ENCODE data around the gene ZBTB16. TPM values are rescaled to one million over a fixed set of nuclear protein-coding genes. Genes with fewer than 3 reads are reported as not detected.

Gene ZBTB16
- total RNA-seq, 1 donor from 2014 or later, result 64.5 TPM

DNA sequence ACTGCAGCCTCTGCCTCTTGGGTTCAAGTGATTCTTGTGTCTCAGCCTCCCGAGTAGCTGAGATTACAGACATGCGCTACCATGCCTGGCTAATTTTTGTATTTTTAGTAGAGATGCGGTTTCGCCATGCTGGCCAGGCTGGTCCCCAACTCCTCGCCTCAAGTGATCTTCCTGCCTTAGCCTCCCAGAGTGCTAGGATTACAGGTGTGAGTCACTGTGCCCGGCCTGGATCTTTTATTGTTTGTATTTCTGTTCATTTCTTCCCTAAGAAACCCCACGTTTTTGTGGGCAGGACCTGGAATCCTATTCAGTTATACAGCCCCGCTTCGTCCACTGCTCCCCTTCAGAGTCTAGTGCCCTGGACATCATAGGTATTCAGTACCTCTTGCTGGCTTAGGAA is 28.7 kb downstream of the ZBTB16 start:
- peak overlapping the region; percentile 4 for H3K4me3 ChIP-seq
- no peaks in the 10 kb centered on the region for H3K27me3 ChIP-seq (ENCODE audit: low read depth)
- TF ChIP-seq, protein P1, sequence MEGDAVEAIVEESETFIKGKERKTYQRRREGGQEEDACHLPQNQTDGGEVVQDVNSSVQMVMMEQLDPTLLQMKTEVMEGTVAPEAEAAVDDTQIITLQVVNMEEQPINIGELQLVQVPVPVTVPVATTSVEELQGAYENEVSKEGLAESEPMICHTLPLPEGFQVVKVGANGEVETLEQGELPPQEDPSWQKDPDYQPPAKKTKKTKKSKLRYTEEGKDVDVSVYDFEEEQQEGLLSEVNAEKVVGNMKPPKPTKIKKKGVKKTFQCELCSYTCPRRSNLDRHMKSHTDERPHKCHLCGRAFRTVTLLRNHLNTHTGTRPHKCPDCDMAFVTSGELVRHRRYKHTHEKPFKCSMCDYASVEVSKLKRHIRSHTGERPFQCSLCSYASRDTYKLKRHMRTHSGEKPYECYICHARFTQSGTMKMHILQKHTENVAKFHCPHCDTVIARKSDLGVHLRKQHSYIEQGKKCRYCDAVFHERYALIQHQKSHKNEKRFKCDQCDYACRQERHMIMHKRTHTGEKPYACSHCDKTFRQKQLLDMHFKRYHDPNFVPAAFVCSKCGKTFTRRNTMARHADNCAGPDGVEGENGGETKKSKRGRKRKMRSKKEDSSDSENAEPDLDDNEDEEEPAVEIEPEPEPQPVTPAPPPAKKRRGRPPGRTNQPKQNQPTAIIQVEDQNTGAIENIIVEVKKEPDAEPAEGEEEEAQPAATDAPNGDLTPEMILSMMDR (IDR thresholded peaks at IDR 0.05; ENCODE audit: borderline replicate concordance), result no peak
- no peaks in the 10 kb centered on the region for H3K9me3 ChIP-seq (replicated peaks)
- DNase-seq, result no peak
- H3K4me1 ChIP-seq, result peaks cover 100% of the 10 kb centered on the region
- peak overlapping the region; percentile 60 for H3K27ac ChIP-seq (replicated peaks)
- intact Hi-C loops (cut with micrococcal nuclease), result no loop called here
- peaks cover 55% of the 10 kb centered on the region for H3K36me3 ChIP-seq

DNA sequence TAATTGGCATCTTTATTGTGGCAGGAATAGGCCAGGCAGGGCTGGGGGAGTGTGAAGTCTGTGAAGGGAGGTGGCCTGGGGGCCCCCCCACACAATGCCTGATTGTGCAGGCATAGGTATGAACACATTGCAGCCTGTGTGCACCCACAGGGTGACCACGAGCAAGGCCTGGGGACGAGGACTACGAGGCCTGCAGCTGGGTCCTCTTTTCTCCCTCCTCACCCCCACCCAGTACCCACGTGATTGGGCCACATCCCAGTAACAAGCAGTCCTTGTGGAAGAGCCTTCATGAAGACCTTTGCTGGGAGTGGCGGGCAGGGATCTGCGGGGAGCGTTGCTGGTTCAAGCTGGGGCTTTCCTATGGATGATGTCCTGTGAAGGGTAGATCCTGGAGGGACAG is 29.3 kb downstream of the ZBTB16 start:
- Histone ChIP-seq H3K4me3 (peak overlapping the region; percentile 4), H3K9me3 (replicated peaks) (no peaks in the 10 kb centered on the region), H3K4me1 (peaks cover 100% of the 10 kb centered on the region), H3K27ac (replicated peaks) (peak overlapping the region; percentile 60), H3K27me3 (ENCODE audit: low read depth) (no peaks in the 10 kb centered on the region), H3K36me3 (peaks cover 55% of the 10 kb centered on the region)
- TF ChIP-seq, protein P1 (IDR thresholded peaks at IDR 0.05; ENCODE audit: borderline replicate concordance), result no peak
- DNase-seq, result no peak
- intact Hi-C loops (cut with micrococcal nuclease), result no loop called here

DNA sequence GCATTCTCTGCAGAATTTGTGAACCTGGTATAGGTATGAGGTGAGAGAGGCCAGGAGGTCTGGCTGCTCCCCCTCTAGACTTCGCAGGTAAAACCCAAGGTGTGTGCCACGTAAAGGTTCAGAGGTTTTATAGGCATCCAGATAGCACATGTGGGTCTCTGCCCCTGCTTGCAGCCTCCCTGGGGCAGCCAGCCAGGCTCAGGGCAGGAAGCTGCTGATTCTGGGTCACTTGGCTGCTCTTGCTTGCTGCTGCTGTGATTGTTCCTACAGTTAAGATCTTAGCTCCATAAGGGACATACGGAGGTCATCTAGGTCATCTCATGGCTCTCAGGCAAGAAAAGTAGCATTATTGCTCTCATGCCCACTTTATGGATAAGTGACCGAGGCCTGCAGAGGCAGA is 30.2 kb downstream of the ZBTB16 start:
- intact Hi-C loops (cut with micrococcal nuclease), result no loop called here
- peak overlapping the region; percentile 3 for H3K4me3 ChIP-seq
- H3K27me3 ChIP-seq (ENCODE audit: low read depth), result no peaks in the 10 kb centered on the region
- TF ChIP-seq, protein P1 (IDR thresholded peaks at IDR 0.05; ENCODE audit: borderline replicate concordance), result no peak
- DNase-seq, result no peak
- peaks cover 58% of the 10 kb centered on the region for H3K36me3 ChIP-seq
- no peaks in the 10 kb centered on the region for H3K9me3 ChIP-seq (replicated peaks)
- H3K27ac ChIP-seq (replicated peaks), result peak overlapping the region; percentile 60
- peaks cover 100% of the 10 kb centered on the region for H3K4me1 ChIP-seq

DNA sequence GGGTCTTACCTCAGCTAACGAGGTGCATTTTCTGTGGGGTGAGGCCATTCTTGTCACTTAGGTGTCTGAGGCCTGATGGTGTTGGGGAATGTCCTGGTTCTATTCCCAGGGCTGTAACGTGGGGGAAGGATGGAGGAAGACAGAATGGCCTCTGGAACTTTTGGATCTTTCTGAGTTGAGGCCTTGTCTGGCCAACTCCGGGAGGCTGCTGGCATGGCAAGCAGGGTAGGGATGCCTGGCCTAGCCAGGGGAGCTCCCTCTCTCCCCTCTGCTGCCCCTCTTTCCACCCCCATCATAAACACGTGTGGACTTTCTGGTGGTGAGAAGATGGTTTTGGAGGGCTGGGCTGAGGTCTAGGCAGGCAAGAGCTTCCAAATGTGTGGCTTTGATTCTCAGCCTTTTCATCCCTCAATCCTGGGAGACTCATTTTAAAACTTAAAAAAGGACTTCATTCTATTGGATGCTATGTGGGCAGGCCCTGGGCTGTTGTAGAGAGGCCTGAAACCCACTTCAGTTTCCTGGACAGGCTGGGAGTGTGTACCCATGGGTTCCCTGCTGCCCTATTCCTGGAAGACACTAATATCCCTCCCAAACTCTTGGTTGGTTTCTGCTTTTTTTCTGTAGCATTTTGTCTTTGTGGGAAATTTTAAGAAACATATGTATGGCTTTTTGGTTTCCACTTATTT is 30.9 kb downstream of the ZBTB16 start:
- Histone ChIP-seq H3K27ac (replicated peaks) (peak overlapping the region; percentile 60), H3K9me3 (replicated peaks) (no peaks in the 10 kb centered on the region), H3K4me1 (peaks cover 100% of the 10 kb centered on the region), H3K4me3 (peak overlapping the region; percentile 8), H3K36me3 (peaks cover 55% of the 10 kb centered on the region), H3K27me3 (ENCODE audit: low read depth) (no peaks in the 10 kb centered on the region)
- TF ChIP-seq, protein P1 (IDR thresholded peaks at IDR 0.05; ENCODE audit: borderline replicate concordance), result no peak
- intact Hi-C loops (cut with micrococcal nuclease), result no loop called here
- no peak for DNase-seq

DNA sequence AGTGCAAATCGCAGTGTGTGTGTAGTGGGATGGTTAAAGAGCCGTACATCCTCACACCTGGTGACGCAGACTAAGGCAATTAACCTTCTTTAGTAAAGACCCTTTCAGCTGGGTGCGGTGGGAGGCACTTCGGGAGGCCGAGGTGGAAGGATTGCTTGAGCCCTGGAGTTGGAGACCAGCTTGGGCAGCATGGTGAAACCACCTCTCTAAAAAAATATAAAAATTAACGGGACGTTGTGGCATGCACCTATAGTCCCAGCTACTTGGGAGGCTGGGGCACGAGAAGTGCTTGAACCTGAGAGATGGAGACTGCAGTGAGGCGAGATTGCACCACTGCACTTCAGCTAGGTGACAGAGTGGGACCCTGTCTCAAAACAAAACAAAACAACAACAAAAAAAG is 31.5 kb downstream of the ZBTB16 start:
- no peak for DNase-seq
- peaks cover 100% of the 10 kb centered on the region for H3K4me1 ChIP-seq
- H3K27ac ChIP-seq (replicated peaks), result peak overlapping the region; percentile 60
- no peaks in the 10 kb centered on the region for H3K9me3 ChIP-seq (replicated peaks)
- TF ChIP-seq, protein P1 (IDR thresholded peaks at IDR 0.05; ENCODE audit: borderline replicate concordance), result no peak
- peak overlapping the region; percentile 8 for H3K4me3 ChIP-seq
- intact Hi-C loops (cut with micrococcal nuclease), result no loop called here
- peaks cover 53% of the 10 kb centered on the region for H3K36me3 ChIP-seq
- H3K27me3 ChIP-seq (ENCODE audit: low read depth), result no peaks in the 10 kb centered on the region
